ENCODE results near the gene GABRG3. TPM values are rescaled to one million over a fixed set of nuclear protein-coding genes. Genes with fewer than 3 reads are reported as not detected.

Gene GABRG3
- total RNA-seq, 3 donors from 2014 or later (not counting 1 experiment from before 2014, with no cell fraction given): not detected

GRCh38 chr15:27457766-27458165, 486.8 kb downstream of the GABRG3 start:
- H3K4me1 ChIP-seq (ENCODE audit: control insufficient read depth, insufficient read depth, low read length): no peaks in the 10 kb centered on the region
- H3K27ac ChIP-seq (ENCODE audit: low read length): no peak overlapping the region
- Mint-ChIP-seq H3K4me3 (no peak overlapping the region), H3K27ac (no peak overlapping the region), H3K36me3 (peaks cover 5% of the 10 kb centered on the region), H3K27me3 (ENCODE audit: low read depth in 2 of 2) (no peaks in the 10 kb centered on the region), H3K9me3 (peaks cover 8 to 11% of the 10 kb centered on the region in 2 donors), H3K4me1 (no peaks in the 10 kb centered on the region)
- 90% methylated on average over 6 of the region's 6 CpGs for WGBS (ENCODE audit: insufficient coverage)
- no peaks in the 10 kb centered on the region for H3K36me3 ChIP-seq (ENCODE audit: control insufficient read depth, insufficient read depth, low read length)
- intact Hi-C loops (cut with micrococcal nuclease): no loop called here
- peaks cover 14% of the 10 kb centered on the region for H3K9me3 ChIP-seq (ENCODE audit: control insufficient read depth, insufficient read depth, low read length)
- TF ChIP-seq CTCF (IDR thresholded peaks at IDR 0.05): no peak
- H3K27me3 ChIP-seq (ENCODE audit: control insufficient read depth, insufficient read depth, low read length): no peaks in the 10 kb centered on the region
- ATAC-seq (no peak), DNase-seq (no peak)
- H3K4me3 ChIP-seq (ENCODE audit: low read length): no peak overlapping the region

- no peak for TF ChIP-seq CTCF (IDR thresholded peaks at IDR 0.05)
- Mint-ChIP-seq H3K4me1 (no peaks in the 10 kb centered on the region), H3K27ac (no peak overlapping the region), H3K4me3 (no peak overlapping the region), H3K27me3 (ENCODE audit: low read depth in 2 of 2) (no peaks in the 10 kb centered on the region), H3K9me3 (peaks cover 6 to 8% of the 10 kb centered on the region in 2 donors), H3K36me3 (peaks cover 5% of the 10 kb centered on the region)
- Histone ChIP-seq H3K36me3 (ENCODE audit: control insufficient read depth, insufficient read depth, low read length) (no peaks in the 10 kb centered on the region), H3K4me3 (ENCODE audit: low read length) (no peak overlapping the region), H3K27me3 (ENCODE audit: control insufficient read depth, insufficient read depth, low read length) (no peaks in the 10 kb centered on the region), H3K9me3 (ENCODE audit: control insufficient read depth, insufficient read depth, low read length) (peaks cover 14% of the 10 kb centered on the region), H3K27ac (ENCODE audit: low read length) (no peak overlapping the region), H3K4me1 (ENCODE audit: control insufficient read depth, insufficient read depth, low read length) (no peaks in the 10 kb centered on the region)
- intact Hi-C loops (cut with micrococcal nuclease): no loop called here
- DNase-seq: no peak
- ATAC-seq: no peak
- WGBS (ENCODE audit: insufficient coverage): 82% methylated on average over 14 of the region's 14 CpGs
These were observed 487.5 kb downstream of the GABRG3 start for GRCh38 chr15:27458345-27459084.

GRCh38 chr15:27459836-27460235, 488.9 kb downstream of the GABRG3 start:
- Mint-ChIP-seq H3K36me3 (peaks cover 5% of the 10 kb centered on the region), H3K27ac (no peak overlapping the region), H3K27me3 (ENCODE audit: low read depth in 2 of 2) (no peaks in the 10 kb centered on the region), H3K9me3 (peaks cover 6 to 8% of the 10 kb centered on the region in 2 donors), H3K4me3 (no peak overlapping the region), H3K4me1 (no peaks in the 10 kb centered on the region)
- H3K4me3 ChIP-seq (ENCODE audit: low read length): no peak overlapping the region
- intact Hi-C loops (cut with micrococcal nuclease): no loop called here
- ATAC-seq: no peak
- peaks cover 14% of the 10 kb centered on the region for H3K9me3 ChIP-seq (ENCODE audit: control insufficient read depth, insufficient read depth, low read length)
- no peak for TF ChIP-seq CTCF (IDR thresholded peaks at IDR 0.05)
- WGBS (ENCODE audit: insufficient coverage): 83% methylated on average over 2 of the region's 4 CpGs
- DNase-seq: no peak
- no peaks in the 10 kb centered on the region for H3K36me3 ChIP-seq (ENCODE audit: control insufficient read depth, insufficient read depth, low read length)
- no peaks in the 10 kb centered on the region for H3K27me3 ChIP-seq (ENCODE audit: control insufficient read depth, insufficient read depth, low read length)
- no peak overlapping the region for H3K27ac ChIP-seq (ENCODE audit: low read length)
- H3K4me1 ChIP-seq (ENCODE audit: control insufficient read depth, insufficient read depth, low read length): no peaks in the 10 kb centered on the region

GRCh38 chr15:27461181-27461580, 490.2 kb downstream of the GABRG3 start:
- no peak for TF ChIP-seq CTCF (IDR thresholded peaks at IDR 0.05)
- Histone ChIP-seq H3K36me3 (ENCODE audit: control insufficient read depth, insufficient read depth, low read length) (no peaks in the 10 kb centered on the region), H3K4me1 (ENCODE audit: control insufficient read depth, insufficient read depth, low read length) (no peaks in the 10 kb centered on the region), H3K9me3 (ENCODE audit: control insufficient read depth, insufficient read depth, low read length) (peaks cover 7% of the 10 kb centered on the region), H3K27me3 (ENCODE audit: control insufficient read depth, insufficient read depth, low read length) (no peaks in the 10 kb centered on the region), H3K27ac (ENCODE audit: low read length) (no peak overlapping the region), H3K4me3 (ENCODE audit: low read length) (no peak overlapping the region)
- WGBS (ENCODE audit: insufficient coverage): 76% methylated on average over 5 of the region's 5 CpGs
- no peak overlapping the region for H3K4me3 Mint-ChIP-seq
- H3K27ac Mint-ChIP-seq: no peak overlapping the region
- DNase-seq (no peak), ATAC-seq (no peak)
- H3K4me1 Mint-ChIP-seq: no peaks in the 10 kb centered on the region
- intact Hi-C loops (cut with micrococcal nuclease): no loop called here
- H3K9me3 Mint-ChIP-seq: peaks cover 5 to 8% of the 10 kb centered on the region in 2 donors
- H3K27me3 Mint-ChIP-seq (ENCODE audit: low read depth in 2 of 2): no peaks in the 10 kb centered on the region
- H3K36me3 Mint-ChIP-seq: peaks cover 5% of the 10 kb centered on the region
